Measurements from ENCODE around the gene NFATC2. TPM values are rescaled to one million over a fixed set of nuclear protein-coding genes. Genes with fewer than 3 reads are reported as not detected.

NFATC2 gene
- total RNA-seq, 1 experiment from 2014 or later, result 15.8 TPM

- intact Hi-C loops (cut with micrococcal nuclease; ENCODE audit: unreplicated experiment), result no loop called here
- Mint-ChIP-seq H3K4me3 (ENCODE audit: low read depth, unreplicated experiment) (no peak overlapping the region), H3K9me3 (ENCODE audit: low read depth, unreplicated experiment) (no peaks in the 10 kb centered on the region), H3K27me3 (ENCODE audit: unreplicated experiment) (no peaks in the 10 kb centered on the region), H3K36me3 (ENCODE audit: insufficient read depth, unreplicated experiment) (peaks cover 5% of the 10 kb centered on the region), H3K27ac (ENCODE audit: unreplicated experiment) (no peak overlapping the region), H3K4me1 (ENCODE audit: low read depth, unreplicated experiment) (no peaks in the 10 kb centered on the region)
- TF ChIP-seq CTCF (IDR thresholded peaks at IDR 0.05; ENCODE audit: unreplicated experiment), result no peak
- CTCF ChIA-PET, result no interaction called here
- BruUV-seq (replicated peaks), result no TSS peak
- DNase-seq, result no peak
Measured at GRCh38 chr20:51470499-51470820, 72.1 kb downstream of the NFATC2 start.

GRCh38 chr20:51469578-51470498 lies 72.7 kb downstream of the NFATC2 start:
- intact Hi-C loops (cut with micrococcal nuclease; ENCODE audit: unreplicated experiment), result no loop called here
- Mint-ChIP-seq H3K4me3 (ENCODE audit: low read depth, unreplicated experiment) (no peak overlapping the region), H3K27me3 (ENCODE audit: unreplicated experiment) (no peaks in the 10 kb centered on the region), H3K9me3 (ENCODE audit: low read depth, unreplicated experiment) (no peaks in the 10 kb centered on the region), H3K36me3 (ENCODE audit: insufficient read depth, unreplicated experiment) (peaks cover 5% of the 10 kb centered on the region), H3K27ac (ENCODE audit: unreplicated experiment) (no peak overlapping the region), H3K4me1 (ENCODE audit: low read depth, unreplicated experiment) (no peaks in the 10 kb centered on the region)
- TF ChIP-seq CTCF (IDR thresholded peaks at IDR 0.05; ENCODE audit: unreplicated experiment), result no peak
- DNase-seq, result no peak
- BruUV-seq (replicated peaks), result no TSS peak
- CTCF ChIA-PET, result interaction anchor here (1.4 kb wide), 1 partner anchor 13 kb away, joined by 6 read pairs; no protein-coding TSS in a partner anchor

- CTCF ChIA-PET, result interaction anchor here (1.4 kb wide), 1 partner anchor 12 kb away, joined by 6 read pairs; no protein-coding TSS in a partner anchor
- DNase-seq, result no peak
Measured at GRCh38 chr20:51469046-51469445, 73.5 kb downstream of the NFATC2 start.

GRCh38 chr20:51468636-51469035 lies 73.9 kb downstream of the NFATC2 start:
- Mint-ChIP-seq H3K4me3 (ENCODE audit: low read depth, unreplicated experiment) (no peak overlapping the region), H3K27ac (ENCODE audit: unreplicated experiment) (no peak overlapping the region), H3K27me3 (ENCODE audit: unreplicated experiment) (no peaks in the 10 kb centered on the region), H3K36me3 (ENCODE audit: insufficient read depth, unreplicated experiment) (peaks cover 1% of the 10 kb centered on the region), H3K9me3 (ENCODE audit: low read depth, unreplicated experiment) (no peaks in the 10 kb centered on the region), H3K4me1 (ENCODE audit: low read depth, unreplicated experiment) (no peaks in the 10 kb centered on the region)
- CTCF ChIA-PET, result interaction anchor here (0.6 to 1.4 kb wide), 2 partner anchors 11 to 467 kb away, joined by 6 read pairs; no protein-coding TSS in a partner anchor
- intact Hi-C loops (cut with micrococcal nuclease; ENCODE audit: unreplicated experiment), result no loop called here
- BruUV-seq (replicated peaks), result no TSS peak
- TF ChIP-seq CTCF (IDR thresholded peaks at IDR 0.05; ENCODE audit: unreplicated experiment), result no peak
- DNase-seq, result no peak

More at GRCh38 chr20:51469046-51469445, 73.5 kb downstream of the NFATC2 start:
- H3K27ac Mint-ChIP-seq (ENCODE audit: unreplicated experiment), result no peak overlapping the region
- H3K4me1 Mint-ChIP-seq (ENCODE audit: low read depth, unreplicated experiment), result no peaks in the 10 kb centered on the region
- TF ChIP-seq CTCF (IDR thresholded peaks at IDR 0.05; ENCODE audit: unreplicated experiment), result no peak
- H3K36me3 Mint-ChIP-seq (ENCODE audit: insufficient read depth, unreplicated experiment), result peaks cover 5% of the 10 kb centered on the region
- no peaks in the 10 kb centered on the region for H3K9me3 Mint-ChIP-seq (ENCODE audit: low read depth, unreplicated experiment)
- H3K4me3 Mint-ChIP-seq (ENCODE audit: low read depth, unreplicated experiment), result no peak overlapping the region
- BruUV-seq (replicated peaks), result no TSS peak
- intact Hi-C loops (cut with micrococcal nuclease; ENCODE audit: unreplicated experiment), result no loop called here
- no peaks in the 10 kb centered on the region for H3K27me3 Mint-ChIP-seq (ENCODE audit: unreplicated experiment)
